GM21447 (cell line): ENCODE results near the gene TRAPPC2L.

Source experiments
- ATAC-seq: cut with Tn5 transposase; IDR thresholded peaks from one replicate; pipeline ENCODE4 v1.9.1; 2021; ENCODE audit not compliant: unreplicated experiment

TRAPPC2L gene

DNA sequence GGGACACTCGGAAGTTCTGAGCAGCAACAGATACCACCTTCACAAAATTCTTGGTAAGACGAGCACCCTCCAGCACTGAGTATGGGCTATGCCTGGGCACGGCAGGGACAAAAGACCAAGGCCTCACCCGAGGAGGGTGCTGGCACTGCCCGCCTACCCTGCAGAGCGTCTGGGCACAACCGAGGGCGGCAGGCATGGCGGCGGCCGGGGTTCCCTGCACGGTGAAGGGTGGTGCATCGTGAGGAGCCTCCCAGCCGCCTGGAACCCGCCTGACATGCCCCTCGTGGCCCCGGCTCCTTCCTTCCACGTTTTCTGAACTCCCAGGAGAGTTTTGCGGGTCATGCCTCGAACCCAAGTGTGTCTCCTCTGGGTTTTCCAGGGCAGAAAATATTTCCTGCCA lies 19.1 kb upstream of the TRAPPC2L start:
- ATAC-seq = no peak

DNA sequence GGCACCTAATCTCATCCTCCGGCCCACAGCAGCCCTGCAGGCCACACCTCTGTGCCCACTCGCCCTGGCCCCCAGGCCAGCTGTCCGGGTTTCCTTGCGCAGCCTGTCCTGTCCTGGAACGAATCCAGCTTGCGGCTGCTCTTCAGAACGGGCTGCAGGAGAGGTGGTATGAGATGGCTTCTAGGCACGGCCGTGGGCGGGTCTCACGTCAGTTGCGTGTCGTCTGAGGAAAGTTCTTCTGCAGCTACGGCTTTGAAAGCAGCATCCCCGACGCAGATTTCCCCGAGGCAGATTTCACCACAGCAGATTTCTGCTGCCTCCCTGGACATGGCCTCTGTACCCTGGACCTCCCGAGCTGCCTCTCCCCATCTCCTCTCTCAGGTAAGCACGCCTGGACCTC lies 18.4 kb upstream of the TRAPPC2L start:
- ATAC-seq = no peak

DNA sequence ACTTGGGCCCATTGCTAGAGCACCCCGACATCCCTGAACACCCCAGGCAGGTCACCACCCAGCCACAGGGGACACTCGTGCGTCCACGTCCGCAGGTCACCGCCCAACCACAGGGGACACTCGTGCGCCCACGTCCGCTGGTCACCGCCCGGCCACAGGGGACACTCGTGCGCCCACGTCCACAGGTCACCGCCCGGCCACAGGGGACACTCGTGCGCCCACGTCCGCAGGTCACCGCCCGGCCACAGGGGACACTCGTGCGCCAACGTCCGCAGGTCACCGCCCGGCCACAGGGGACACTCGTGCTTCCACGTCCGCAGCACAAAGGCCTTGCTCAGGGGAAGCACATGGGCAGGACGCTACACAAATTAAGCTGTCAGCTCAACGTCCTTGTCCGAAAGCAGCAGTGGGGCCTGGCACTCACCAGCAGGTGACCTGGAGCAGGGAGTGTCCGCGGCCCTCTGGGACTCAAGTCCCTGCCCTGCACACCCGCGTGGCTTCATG lies 17.8 kb upstream of the TRAPPC2L start:
- no peak for ATAC-seq

DNA sequence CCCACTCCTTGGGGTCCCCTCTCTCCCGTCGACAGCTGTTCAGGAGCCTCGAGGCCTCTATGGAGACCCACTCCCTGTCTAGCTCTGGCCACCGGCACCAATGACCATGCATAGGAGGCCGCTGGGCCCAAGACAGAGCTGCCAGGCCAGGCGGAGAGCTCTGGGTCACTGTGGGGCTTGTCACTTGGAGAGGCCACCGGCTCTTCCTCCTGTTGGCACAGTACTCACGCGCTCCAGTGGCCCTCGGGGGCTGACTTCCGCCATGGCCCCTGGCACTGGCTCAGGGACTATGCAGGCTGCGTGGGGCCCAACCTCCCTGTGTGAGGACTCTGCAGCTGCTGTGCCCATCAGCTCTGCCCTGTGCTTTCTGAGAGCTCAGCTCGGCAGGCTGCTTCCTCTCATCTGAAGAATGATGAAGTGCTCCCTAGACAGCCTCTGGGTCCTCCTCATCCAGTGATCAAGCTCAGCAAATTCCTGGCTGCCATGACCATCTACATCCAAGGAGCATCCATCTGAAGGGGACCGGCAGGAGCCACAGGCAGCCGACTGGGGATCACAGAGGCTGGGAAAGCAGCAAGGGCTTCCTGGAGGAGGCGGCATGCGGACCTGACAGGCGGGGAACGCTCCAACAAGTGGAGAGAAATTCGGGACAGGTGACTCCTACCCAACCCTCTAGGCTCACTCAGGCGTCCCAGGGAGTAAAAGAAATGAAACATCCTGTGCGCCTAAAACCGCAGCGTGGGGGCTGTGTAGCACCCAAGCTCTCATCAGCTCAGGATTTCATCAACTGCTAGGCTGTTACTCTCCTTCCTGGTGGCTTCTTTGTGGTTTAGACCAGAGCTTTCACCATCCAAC lies 17.0 kb upstream of the TRAPPC2L start:
- ATAC-seq = no peak

DNA sequence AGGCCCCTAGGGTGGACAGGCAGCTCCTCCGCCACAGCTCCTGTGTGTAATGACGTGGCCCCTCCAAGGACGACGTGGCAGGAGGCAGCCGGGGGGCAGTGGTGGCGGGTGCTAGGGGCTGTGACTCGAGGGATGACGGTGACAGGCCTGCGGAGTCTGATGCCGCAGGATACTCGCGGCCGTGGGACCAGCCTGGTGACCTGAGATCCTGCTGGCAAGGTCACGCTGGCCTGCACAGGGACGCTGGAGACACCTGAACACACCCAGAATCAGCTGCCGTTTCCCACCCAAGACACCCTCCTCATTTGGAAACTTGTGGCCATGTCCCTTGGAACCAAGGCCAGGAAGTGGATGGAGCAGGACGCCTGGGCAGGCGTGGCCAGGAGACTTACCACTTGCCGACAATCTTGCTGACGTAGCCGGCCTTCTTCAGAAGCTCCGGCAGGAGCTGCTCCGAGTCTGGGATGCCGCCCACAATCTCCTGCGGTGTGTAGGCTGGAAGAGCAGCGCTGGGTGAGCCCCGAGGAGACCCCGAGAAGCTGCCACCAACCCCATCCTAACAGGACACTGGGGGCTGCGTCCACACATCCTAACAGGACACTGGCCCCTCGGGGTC lies 16.2 kb upstream of the TRAPPC2L start:
- ATAC-seq = no peak

DNA sequence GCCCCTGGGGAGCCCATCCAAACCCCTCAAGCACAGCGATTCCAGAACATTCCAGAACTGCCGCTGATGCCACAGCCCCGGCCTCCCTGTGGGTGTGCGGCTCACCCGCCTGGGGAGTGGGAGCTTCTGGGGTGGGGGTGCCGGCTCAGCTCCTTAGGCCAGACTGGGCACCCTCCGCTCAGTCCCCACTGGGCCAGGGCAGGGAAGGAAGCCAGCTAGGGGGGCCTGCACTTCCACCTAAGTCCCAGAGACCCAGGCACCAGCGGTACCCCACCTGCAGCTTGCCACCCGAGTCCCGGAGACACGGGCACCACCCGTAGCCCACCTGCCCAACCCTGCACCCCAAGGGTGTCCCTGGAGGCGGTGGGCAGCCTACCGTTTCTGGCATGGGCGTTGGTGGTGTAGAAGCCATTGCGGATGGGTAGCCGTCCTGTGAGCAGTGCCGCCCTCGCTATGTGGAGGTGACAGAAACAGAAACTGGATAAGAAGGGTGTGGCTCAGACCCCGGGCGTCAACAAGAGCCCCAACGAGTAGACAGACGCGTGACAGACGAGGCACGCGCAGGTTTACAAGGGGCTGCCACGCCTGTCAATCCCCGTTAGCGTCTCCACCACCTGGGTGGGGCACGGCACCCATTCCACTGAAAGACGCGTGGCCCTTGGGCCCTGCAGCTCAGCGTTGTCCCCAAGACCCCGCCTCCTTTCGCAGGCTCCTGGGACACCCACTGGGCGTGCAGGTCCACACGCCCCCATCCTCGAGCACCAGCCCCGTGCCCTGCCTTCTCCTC lies 15.2 kb upstream of the TRAPPC2L start:
- ATAC-seq = no peak

DNA sequence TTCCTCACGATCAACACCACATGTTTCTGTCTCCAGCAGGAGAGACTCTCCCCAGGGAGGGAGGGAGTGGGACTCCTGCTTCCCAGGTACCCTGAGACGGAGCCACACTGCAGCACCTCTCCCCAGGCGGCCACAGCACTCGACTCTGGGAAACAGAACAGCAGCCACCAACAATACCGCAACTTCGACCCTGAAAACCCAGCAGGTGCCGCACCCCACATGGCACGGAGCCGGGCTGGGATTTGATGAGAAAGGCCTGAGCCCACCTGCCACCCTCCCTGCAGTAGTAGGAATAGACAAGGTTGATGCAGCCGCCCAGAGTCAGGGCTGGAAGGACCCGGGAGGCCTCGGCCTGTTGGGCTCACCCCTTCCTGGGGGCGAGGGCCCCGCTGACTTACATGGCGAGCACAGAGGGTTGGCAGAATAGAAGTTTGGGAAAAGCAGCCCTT lies 14.6 kb upstream of the TRAPPC2L start:
- ATAC-seq = no peak

DNA sequence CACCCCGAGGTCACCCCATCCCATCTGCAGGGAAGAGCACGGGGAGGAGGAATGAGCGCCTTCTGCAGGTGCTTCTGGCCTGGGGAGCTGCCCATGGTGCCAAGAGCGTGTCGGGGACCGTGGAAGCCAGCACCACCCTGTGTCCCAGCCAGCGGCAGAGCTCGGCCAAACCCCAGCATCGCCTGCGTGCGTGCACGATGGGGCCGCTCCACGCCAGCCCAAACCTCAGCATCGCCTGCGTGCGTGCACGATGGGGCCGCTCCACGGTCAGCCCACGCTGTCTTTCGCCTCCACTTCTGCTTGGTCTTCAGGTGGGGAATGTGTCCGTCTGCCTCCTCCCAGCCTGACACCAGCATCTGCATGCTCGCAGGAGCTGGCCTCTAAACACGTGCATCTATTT lies 14.1 kb upstream of the TRAPPC2L start:
- no peak for ATAC-seq

DNA sequence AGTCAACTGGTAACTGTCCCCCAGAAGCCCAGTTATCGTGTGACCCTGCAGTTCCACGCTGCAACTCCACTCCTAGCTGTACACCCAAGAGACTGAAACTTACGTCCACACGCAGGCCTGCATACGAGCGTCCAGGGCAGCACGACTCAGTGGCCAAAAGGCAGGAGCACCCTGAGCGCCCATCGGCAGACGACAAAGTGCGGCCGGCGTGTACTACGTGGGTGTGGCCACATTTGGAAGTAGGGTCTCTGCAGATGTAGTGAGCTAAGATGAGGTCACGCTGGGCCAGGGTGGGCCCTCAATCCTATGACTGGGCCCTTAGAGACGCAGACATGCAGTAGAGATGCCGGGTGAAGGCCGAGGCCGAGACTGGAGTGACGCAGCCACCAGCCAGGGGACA lies 13.7 kb upstream of the TRAPPC2L start:
- ATAC-seq = no peak

DNA sequence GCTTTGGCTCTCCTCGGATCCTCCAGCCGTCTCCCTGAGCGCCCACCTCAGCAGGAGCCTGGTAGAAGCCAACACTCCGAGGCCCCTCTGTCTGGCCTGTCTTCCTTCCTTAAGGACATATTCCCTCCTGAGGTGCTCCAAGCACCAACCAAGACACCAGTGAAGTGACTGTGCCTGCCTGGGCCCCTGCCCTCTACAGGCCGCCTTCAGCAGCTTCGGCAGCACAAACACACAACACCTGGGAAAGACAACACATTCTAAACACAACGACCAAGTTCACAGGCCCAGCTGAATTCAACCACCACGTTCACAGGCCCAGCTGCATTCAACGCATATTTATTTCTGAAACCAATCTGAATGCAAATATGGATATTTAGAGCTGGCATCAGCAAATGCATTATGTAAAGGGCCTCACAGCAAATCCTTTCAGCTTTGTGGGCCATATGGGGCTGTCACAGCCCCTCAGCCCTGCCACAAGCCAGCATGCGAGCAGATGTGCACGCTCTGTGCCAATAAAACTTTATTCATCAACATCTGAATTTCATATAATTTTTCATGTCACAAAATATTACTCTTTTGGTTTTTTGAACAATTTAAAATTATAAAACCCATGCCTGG lies 12.4 kb upstream of the TRAPPC2L start:
- no peak for ATAC-seq

DNA sequence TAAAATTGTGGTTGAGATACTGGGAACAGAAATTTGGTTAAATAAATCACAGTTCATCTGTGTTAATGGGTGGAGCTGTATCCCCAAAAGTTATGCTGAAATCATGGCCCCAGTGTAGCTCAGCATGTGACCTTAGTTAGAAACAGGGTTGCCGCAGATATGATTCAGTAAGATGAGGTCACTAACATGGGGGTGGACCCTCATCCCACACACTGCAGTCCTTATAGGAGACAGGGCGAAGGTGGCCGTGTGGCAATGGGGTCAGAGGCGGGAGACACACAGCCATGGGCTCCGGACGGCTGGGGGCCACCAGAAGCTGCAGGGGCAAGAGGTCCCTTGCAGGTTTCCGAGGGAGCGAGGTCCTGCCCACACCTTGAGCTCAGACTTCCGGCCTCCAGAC lies 10.8 kb upstream of the TRAPPC2L start:
- ATAC-seq = no peak

DNA sequence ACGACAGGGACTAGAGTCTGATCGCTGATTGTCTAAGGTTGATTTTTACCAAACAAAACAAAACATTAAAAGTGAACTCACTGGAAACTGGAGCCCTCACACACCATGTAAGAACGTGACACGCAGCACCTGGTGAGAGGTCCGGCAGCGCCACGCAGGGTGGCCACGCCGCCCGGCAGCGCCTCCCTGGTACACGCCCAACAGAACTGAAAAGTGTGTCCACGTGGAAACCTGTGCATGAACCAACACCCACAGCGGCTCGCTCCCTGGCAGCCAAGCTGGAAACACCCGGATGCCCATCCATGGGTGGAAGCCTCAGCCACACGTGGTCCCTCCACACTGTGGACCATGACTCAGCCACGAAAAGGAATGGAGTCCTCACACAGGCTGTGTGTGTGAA lies 9.3 kb upstream of the TRAPPC2L start:
- ATAC-seq = no peak

DNA sequence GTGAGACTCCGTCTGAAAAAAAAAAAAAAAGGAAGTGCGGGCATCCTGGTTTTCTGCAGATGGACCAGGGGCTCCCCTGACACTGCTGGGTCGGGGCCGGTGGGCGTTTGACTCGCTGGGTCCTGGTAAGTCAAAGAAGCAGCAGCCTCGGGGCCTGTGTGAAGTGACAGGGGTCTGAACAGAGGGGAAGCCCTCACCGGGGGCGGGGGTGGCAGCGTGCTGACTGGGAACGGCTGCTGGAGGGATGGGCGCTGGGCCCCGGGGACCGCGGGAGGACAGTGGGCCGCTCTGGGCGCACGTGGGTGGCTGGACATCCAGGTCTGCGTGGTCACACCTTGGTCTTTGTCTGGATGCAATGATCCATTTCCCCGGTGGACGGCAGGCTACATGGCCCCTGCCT lies 8.4 kb upstream of the TRAPPC2L start:
- no peak for ATAC-seq

DNA sequence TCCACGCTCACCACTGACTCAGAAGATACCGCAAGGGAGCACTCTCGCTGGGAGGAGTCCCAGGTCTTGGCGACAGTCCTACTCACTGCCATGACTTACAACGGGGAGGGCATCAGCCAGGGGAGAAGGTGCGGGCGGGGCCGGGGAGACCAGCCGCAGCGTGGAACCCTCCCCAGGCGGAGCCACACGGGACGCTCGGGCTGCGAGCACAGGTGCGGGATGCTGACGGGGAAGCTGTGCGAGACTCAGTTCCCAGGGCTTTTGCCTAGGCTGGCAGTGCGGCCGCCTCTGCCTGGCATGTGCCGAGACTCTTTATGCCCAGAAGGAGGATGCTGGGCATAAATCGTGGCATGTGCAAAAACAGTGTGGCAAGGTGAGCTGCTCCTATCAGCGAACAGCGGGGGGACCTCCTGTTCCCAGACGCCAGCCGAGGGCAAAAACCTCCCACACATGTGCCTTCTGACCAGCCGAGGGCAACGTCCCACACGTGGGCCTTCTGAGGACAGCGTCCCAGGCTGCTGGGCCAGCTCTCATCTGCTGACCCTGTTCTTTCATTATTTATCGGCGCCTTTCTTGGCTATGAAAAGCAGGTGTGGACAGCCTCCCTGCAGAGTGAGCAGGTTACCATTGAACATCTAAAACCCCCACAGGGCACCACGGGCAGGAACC lies 6.3 kb upstream of the TRAPPC2L start:
- ATAC-seq = no peak

DNA sequence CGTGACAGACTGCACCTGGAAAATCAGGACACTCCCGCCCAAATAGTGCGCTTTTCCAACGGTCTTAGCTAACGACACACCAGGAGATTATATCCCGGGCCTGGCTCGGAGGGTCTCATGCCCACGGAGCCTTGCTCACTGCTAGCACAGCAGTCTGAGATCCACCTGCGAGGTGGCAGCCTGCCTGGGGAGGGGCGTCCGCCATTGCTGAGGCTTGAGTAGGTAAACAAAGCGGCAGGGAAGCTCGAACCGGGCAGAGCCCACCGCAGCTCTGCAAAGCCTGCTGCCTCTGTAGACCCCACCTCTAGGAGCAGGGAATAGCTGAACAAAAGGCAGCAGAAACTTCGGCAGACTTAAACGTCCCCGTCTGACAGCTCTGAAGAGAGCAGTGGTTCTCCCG lies 5.3 kb upstream of the TRAPPC2L start:
- ATAC-seq = no peak

DNA sequence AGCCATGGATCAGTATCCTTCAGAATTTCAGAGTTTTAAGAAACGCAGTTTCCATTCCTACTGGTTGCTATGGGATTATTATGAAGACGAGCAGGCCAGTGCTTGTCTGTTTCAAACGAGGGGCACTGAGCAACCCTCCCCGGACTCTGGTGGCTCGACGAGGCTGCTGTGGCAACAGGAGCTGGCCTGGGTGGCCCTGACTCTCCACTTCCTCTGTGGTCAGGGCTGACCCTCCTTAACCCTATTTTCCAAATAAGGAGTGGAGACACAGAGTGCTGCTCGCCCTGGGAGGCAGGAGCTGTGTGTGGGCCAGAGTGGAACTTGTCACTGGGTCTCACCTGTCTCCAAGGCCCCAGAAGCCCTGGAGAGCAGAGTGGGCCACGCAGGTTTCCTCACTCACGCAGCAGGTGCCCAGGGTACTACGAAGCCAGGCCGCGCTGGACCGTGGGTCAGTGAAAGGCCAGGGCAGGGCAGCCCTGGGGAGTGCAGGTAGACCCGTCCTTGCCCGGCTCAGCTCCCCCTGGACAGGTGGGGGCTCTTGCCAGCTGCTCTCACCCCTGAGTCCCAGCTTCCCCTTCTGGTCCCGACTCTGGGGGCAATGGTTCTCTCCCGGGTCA lies 3.5 kb upstream of the TRAPPC2L start:
- no peak for ATAC-seq

DNA sequence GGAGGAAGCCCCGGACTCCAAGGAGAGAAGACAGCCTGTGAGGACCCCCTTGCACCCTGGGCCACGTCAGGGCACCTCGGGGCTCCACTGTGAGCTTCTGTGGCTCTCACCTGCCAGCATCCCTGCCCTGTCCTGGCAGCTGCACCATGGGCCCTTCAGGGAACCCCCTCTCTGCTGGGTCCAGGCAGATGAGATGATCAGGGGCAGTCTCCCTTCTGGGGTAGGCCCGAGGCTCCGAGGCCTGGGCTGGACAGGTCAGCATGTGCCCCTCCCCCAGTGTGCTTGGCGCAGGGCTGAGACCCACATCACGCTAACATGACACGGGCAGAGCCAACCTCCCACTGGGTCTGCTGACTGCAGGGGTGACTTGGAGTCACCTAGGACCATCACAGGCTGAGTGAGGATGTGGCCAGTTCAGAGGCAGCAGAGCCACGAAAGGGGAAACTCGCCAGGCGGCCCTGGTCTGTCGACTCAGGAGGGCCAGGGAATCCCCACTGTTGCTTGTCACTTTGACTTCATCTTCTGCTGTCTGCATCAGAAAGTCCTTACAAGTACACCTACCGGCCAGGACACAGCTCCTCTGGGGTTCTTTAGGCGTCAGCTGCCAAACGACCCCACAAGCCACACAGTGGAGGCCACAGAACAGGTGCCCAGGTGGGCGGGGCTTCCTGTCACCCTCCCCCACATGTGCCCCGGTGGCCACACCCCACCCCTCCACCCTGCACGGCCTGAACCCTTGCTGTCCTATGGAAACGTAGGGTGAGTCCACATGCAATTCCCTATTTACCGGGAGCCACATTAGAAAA lies 2.4 kb upstream of the TRAPPC2L start:
- no peak for ATAC-seq

DNA sequence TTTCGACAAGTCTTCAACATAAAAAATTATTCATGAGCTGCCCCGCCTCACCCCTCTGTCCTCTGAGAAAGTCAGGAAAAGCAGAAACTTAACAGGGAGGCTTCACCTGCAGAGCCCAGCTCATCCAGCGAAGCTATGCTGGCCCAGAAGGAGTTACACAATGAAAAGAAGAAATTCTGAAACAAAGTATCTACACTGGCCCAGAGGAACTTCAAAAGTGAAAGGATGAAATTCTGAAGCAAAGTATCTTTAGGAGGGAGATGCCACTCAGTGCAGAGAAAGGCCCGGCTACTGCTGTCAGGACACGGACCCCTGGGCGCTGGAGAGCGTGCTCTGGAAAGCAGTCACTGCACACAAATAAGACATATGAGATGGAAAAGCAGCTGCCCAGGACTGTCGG lies 1.8 kb upstream of the TRAPPC2L start:
- no peak for ATAC-seq

DNA sequence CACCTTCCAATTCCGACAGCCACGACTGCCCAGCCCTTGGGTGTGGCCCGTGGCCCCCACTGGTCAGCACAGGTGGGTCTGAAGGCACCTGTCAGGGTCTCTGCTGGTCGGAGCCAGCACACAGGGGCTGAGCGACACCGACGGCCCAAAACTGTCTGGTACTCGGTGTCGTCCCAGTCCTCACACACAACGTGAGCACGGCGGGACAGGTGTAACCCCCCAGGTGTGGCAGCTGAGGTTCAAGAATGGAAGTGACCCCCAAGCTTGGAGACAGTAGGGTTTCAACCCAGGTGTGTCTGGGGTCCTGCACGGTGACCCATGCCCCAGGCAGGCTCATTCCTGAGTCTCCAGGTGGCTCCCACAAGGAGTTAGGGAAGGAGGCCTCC lies 1.2 kb upstream of the TRAPPC2L start:
- no peak for ATAC-seq
